Measurements from ENCODE around the gene DHCR7. TPM values are rescaled to one million over a fixed set of nuclear protein-coding genes. Genes with fewer than 3 reads are reported as not detected.

Gene DHCR7
- total RNA-seq (2022; extraction: Qiagen RNA extraction; ENCODE audit: low read depth): 39.3 to 55.2 TPM (median 49.3 TPM) in 5 replicates

DNA sequence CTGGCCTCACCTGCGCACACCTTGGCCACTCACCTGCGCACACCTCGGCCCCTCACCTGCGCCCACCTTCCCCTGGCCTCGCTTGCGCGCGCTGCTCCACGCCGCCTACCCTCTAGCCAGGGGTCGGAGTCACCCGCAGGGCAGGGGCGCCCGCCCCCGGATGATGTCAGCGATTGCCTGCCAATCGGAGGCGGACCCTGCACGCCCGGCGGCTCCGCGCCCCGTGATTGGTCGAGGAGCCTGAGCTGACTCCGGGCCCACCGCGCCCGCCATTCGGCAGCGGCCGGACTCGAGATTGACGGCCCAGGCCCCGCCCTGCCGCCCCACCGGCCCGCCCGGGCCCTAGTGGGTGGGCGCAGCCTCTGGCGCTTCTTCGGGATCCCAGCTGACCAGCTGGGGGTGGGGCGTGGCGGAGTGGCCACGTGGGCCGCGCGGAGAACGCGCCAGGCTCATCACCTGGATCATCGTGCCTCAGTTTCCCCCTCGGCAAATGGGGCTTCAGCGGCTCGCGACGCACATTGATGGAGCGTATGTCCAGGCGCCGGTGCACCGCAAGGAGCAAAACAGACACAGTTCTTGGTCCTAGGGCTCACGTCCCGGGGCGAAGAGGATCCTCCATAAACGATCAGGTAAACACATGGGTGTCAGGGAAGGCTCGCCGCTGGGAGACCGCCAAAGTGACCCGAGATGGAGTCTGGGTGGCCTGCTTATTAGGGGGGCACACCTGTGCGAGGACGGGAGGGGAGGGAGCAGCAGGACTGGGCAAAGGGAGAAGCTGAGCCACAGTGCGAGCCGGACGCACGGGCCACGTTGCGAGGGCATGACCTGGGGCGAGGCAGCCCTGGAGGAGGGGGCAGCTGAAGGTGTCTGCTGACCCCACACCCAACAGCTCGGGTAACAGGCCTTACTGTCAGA lies at the start of gene DHCR7:
Gene DHCR7 (minus strand): TSS at position 137 of the 915 bp plus-strand sequence. CDS start 3,441 bp downstream, outside the sequence.

DNA sequence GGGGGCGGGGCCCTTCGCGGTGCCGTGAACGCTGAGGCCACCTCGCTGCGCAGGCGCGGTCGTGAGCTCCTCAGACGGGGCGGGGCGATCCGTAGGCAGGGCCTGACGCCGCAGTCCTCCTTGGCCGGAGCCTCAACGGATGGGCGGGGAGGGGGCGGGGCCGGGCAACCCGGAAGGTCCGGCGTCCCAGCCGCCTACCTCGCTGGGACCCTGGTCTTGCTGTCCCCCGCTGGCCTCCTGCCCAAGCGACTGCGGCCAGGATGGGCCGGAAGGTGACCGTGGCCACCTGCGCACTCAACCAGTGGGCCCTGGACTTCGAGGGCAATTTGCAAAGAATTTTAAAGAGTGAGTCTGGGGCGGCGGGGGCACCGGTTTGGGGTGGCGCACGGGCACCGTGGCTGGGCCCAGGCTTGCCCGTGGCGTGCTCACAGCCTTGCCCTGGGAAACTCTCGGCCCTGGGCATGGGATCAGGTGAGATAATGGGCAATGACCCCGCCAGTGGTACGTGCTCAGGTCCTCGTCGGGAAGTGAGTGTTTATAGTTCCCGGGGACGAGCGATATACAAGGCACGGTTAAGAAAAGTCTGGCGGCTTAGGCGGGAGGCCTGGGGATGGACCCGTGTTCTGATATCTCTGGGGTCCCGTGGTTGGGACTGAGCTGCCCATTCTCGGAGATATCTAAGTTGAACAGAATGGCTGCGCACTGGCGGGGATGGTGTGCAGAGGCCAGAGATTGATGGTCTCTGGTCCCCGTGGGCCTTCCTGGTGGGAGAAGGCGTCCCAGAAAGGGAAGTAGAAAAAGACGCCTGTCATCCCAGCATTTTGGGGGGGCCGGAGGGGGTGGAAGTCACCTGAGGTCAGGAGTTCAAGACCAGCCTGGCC lies 5.1 kb upstream of the DHCR7 start, which contains the start of gene NADSYN1:
Gene NADSYN1 (plus strand): TSS at position 167 of the 881 bp plus-strand sequence. CDS start 94 bp downstream, at position 261.

Other genes starting within 250 kb of the DHCR7 start
- gene SHANK2, start 195.8 kb downstream of the DHCR7 start, total RNA-seq (2022; extraction: Qiagen RNA extraction; ENCODE audit: low read depth): 5.8 to 12.6 TPM (median 7.4 TPM) in 5 replicates
- gene NADSYN1, start 4.8 kb upstream of the DHCR7 start, total RNA-seq (2022; extraction: Qiagen RNA extraction; ENCODE audit: low read depth): 35.2 to 54.0 TPM (median 48.7 TPM) in 5 replicates
- not detected in 5 replicates for gene KRTAP5-7, start 78.9 kb upstream of the DHCR7 start, total RNA-seq (2022; extraction: Qiagen RNA extraction; ENCODE audit: low read depth)
- gene KRTAP5-8, start 89.6 kb upstream of the DHCR7 start, total RNA-seq (2022; extraction: Qiagen RNA extraction; ENCODE audit: low read depth): not detected in 5 replicates
- not detected in 5 replicates for gene KRTAP5-9, start 100.0 kb upstream of the DHCR7 start, total RNA-seq (2022; extraction: Qiagen RNA extraction; ENCODE audit: low read depth)
- gene KRTAP5-10, start 117.2 kb upstream of the DHCR7 start, total RNA-seq (2022; extraction: Qiagen RNA extraction; ENCODE audit: low read depth): not detected in 5 replicates
- not detected in 5 replicates for gene KRTAP5-11, start 134.5 kb upstream of the DHCR7 start, total RNA-seq (2022; extraction: Qiagen RNA extraction; ENCODE audit: low read depth)